ENCODE results near the gene PPFIA2.
"Not testable (repeated sequence)": the region's sequence is repeated elsewhere in the genome, so short reads cannot be mapped to it uniquely, and the experiment has no call there.

PPFIA2 gene

DNA sequence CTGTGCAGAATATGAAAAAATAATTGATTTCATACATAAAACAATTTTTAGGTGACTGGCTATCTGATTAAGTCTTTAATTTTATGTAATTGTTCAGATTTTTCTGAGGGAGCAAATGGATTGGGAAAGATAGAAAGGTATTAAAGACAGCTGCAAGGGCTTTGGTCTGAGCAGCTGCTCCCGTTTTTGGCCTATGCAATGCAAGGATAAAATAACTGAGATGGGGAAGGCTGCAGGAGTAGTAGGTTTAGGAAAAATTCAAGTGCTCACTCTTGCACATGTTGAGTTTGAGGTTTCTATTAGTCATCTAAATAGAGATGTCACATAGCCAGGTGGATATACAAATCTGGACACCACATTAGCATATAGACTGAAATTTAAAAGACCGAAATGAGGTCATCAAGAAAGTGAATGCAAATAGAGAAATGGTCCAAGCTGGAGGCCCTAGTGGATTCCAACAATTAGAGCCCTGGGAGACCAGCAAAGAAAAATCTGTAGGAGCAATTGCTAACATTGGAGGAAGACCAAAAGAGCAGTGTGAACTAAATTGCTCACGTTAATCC is 144.0 kb downstream of the PPFIA2 start:
- Histone ChIP-seq H3K9me3 (ENCODE audit: control insufficient read depth in 2 of 2, low read length in 2 of 2) (no peaks in the 10 kb centered on the region), H3K4me1 (ENCODE audit: control insufficient read depth in 2 of 2, insufficient read depth in 2 of 2, low read length in 2 of 2) (no peaks in the 10 kb centered on the region), H3K4me3 (ENCODE audit: low read length in 2 of 2) (no peak overlapping the region), H3K9ac (ENCODE audit: low read depth in 1 of 2, low read length in 2 of 2) (no peak overlapping the region), H3K27me3 (ENCODE audit: control insufficient read depth in 2 of 2, insufficient read depth in 2 of 2, low read length in 2 of 2) (no peaks in the 10 kb centered on the region), H3K27ac (ENCODE audit: low read depth in 2 of 2, low read length in 2 of 2) (no peak overlapping the region), H3K36me3 (ENCODE audit: control insufficient read depth in 2 of 2, insufficient read depth in 2 of 2, low read length in 2 of 2) (no peaks in the 10 kb centered on the region)

DNA sequence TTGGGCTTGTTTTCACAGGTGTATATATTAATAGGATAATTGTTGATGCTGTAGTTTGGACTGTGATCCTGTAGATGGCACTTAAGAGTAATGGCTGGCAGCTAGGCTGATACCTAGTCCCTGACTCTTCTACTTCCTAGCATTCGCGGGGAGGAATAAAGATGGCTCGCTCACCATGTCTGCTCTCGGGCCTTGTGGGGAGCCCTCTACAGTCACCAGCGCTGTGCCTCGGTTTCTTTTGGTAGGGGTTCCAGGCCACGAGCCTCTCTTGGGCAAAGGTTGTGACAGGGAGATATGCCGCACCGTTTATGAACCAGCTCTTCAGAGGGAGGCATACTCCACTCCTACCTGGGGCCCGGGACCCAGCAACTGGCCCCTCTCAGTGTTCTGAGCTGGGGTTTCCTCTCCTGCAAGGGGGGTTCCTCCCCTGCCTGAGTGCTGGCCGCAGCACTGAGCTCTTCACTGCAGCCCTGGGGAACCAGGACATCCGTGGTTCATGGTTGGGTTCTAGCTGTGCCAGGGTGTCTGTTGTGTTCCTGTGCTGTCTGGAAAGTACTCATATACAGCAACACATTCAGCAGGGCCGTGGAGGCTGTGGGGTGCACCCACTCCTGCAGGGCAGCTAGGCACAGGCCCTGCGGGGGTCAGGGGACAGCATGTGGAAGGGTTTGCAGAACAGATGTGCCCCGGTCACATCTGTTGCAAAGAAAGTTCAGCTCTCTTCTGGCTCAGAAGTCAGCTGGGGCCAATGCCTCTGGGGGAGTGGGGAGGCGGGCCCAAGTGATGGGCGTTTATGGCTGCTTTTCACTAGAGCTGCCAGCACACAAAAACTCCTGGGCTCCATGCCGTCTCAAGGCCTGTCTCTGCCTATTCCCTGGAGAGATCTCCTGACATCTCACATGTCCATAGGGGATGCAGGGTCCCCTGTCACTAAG is 147.9 kb downstream of the PPFIA2 start:
- H3K4me3 ChIP-seq (ENCODE audit: low read length in 2 of 2), result no peak overlapping the region
- H3K9ac ChIP-seq (ENCODE audit: low read depth in 1 of 2, low read length in 2 of 2), result no peak overlapping the region
- H3K36me3 ChIP-seq (ENCODE audit: control insufficient read depth in 2 of 2, insufficient read depth in 2 of 2, low read length in 2 of 2), result no peaks in the 10 kb centered on the region
- H3K27me3 ChIP-seq (ENCODE audit: control insufficient read depth in 2 of 2, insufficient read depth in 2 of 2, low read length in 2 of 2), result no peaks in the 10 kb centered on the region
- H3K4me1 ChIP-seq (ENCODE audit: control insufficient read depth in 2 of 2, insufficient read depth in 2 of 2, low read length in 2 of 2), result no peaks in the 10 kb centered on the region
- H3K9me3 ChIP-seq (ENCODE audit: control insufficient read depth in 2 of 2, low read length in 2 of 2), result no peaks in the 10 kb centered on the region
- no peak overlapping the region for H3K27ac ChIP-seq (ENCODE audit: low read depth in 2 of 2, low read length in 2 of 2)

DNA sequence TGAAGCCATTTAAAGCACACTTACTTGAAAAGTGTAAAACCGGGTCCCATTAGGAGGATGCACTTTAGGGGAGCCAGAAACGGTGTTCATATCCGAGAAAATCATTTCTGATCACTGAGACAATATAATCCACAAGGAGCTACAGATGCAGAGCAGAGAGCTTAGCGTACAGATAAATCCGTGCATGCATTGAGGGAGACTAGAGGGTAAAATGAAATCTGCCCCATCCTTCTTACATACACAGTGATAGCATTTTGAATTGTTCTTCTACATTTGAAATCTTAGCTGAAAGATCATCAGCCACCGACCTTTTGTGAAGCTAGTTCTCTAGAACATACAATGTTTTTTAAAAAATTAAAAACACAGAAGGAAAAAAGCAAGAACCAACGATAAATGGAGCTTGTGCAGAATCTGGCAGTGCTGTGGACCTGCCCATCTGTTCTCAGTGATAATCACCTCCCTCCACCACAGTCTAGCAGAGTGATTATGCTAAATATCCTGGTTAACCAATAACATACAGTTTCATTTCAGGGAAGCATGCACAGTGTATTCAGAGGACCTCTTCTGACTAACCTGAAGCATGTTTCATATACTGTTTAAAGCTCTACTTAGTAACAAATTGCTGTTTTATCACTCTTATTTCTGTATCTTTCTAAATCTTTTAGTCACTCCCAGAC is 161.1 kb downstream of the PPFIA2 start:
- Histone ChIP-seq H3K4me3 (ENCODE audit: low read length in 2 of 2) (no peak overlapping the region), H3K9ac (ENCODE audit: low read depth in 1 of 2, low read length in 2 of 2) (no peak overlapping the region), H3K36me3 (ENCODE audit: control insufficient read depth in 2 of 2, insufficient read depth in 2 of 2, low read length in 2 of 2) (no peaks in the 10 kb centered on the region), H3K27ac (ENCODE audit: low read depth in 2 of 2, low read length in 2 of 2) (no peak overlapping the region), H3K27me3 (ENCODE audit: control insufficient read depth in 2 of 2, insufficient read depth in 2 of 2, low read length in 2 of 2) (no peaks in the 10 kb centered on the region), H3K9me3 (ENCODE audit: control insufficient read depth in 2 of 2, low read length in 2 of 2) (no peaks in the 10 kb centered on the region), H3K4me1 (ENCODE audit: control insufficient read depth in 2 of 2, insufficient read depth in 2 of 2, low read length in 2 of 2) (no peaks in the 10 kb centered on the region)

DNA sequence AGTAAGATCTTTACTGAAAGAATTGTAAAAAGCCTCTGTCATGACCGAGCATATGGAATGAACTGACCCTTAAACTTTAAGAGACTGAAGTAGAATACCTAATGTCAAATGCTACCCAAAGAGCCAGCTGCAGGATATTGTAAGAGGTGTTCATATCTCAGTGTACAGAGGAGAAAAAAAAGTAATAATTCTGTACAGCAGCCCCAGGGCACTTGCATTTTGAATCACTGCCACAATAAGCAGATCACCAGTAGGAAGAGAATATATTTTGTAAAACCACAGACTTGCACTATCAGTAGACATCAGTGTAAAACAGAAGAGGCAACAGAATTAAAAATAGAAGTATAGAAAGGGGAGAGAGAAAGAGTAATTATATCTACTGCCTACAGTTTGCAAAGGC is 162.6 kb downstream of the PPFIA2 start:
- H3K4me3 ChIP-seq (ENCODE audit: low read length in 2 of 2), result no peak overlapping the region
- no peaks in the 10 kb centered on the region for H3K9me3 ChIP-seq (ENCODE audit: control insufficient read depth in 2 of 2, low read length in 2 of 2)
- H3K9ac ChIP-seq (ENCODE audit: low read depth in 1 of 2, low read length in 2 of 2), result no peak overlapping the region
- no peaks in the 10 kb centered on the region for H3K36me3 ChIP-seq (ENCODE audit: control insufficient read depth in 2 of 2, insufficient read depth in 2 of 2, low read length in 2 of 2)
- no peaks in the 10 kb centered on the region for H3K4me1 ChIP-seq (ENCODE audit: control insufficient read depth in 2 of 2, insufficient read depth in 2 of 2, low read length in 2 of 2)
- H3K27ac ChIP-seq (ENCODE audit: low read depth in 2 of 2, low read length in 2 of 2), result no peak overlapping the region
- no peaks in the 10 kb centered on the region for H3K27me3 ChIP-seq (ENCODE audit: control insufficient read depth in 2 of 2, insufficient read depth in 2 of 2, low read length in 2 of 2)

DNA sequence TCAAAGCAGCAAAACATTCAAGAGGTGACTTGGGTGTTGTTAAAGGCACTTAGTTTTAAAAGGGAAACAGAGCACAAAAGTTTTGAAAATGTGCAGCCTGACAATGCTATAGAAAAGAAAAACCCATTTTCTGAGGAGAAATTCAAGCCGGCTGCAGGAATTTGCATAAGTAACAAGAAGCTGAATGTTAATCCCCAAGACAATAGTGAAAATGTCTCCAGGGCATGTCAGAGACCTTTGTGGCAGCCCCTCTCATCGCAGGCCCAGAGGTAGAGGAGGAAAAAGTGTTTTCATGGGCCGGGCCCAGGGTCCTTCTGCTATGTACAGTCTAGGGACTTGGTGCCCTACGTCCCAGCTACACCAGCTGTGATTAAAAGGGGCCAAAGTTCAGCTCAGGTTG is 167.9 kb downstream of the PPFIA2 start:
- no peaks in the 10 kb centered on the region for H3K27me3 ChIP-seq (ENCODE audit: control insufficient read depth in 2 of 2, insufficient read depth in 2 of 2, low read length in 2 of 2)
- no peak overlapping the region for H3K27ac ChIP-seq (ENCODE audit: low read depth in 2 of 2, low read length in 2 of 2)
- no peaks in the 10 kb centered on the region for H3K4me1 ChIP-seq (ENCODE audit: control insufficient read depth in 2 of 2, insufficient read depth in 2 of 2, low read length in 2 of 2)
- H3K36me3 ChIP-seq (ENCODE audit: control insufficient read depth in 2 of 2, insufficient read depth in 2 of 2, low read length in 2 of 2), result no peaks in the 10 kb centered on the region
- H3K9me3 ChIP-seq (ENCODE audit: control insufficient read depth in 2 of 2, low read length in 2 of 2), result no peaks in the 10 kb centered on the region
- no peak overlapping the region for H3K9ac ChIP-seq (ENCODE audit: low read depth in 1 of 2, low read length in 2 of 2)
- no peak overlapping the region for H3K4me3 ChIP-seq (ENCODE audit: low read length in 2 of 2)

DNA sequence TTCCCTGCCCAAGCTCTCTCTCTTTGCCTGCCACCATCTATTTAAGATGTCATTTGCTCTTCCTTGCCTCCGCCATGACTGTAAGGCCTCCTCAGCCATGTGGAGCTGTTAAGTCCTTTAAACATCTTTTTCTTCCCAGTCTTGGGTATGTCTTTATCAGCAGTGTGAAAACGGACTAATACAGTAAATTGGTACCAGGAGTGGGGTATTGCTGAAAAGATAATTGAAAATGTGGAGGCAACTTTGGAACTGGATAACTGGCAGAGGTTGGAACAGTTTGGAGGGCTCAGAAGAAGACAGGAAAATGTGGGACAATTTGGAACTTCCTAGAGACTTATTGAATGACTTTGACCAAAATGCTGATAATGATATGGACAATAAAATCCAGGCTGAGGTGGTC is 168.4 kb downstream of the PPFIA2 start:
- not testable (repeated sequence) for H3K4me3 ChIP-seq (ENCODE audit: low read length in 2 of 2); H3K9me3 ChIP-seq (ENCODE audit: control insufficient read depth in 2 of 2, low read length in 2 of 2); H3K4me1 ChIP-seq (ENCODE audit: control insufficient read depth in 2 of 2, insufficient read depth in 2 of 2, low read length in 2 of 2); H3K27ac ChIP-seq (ENCODE audit: low read depth in 2 of 2, low read length in 2 of 2); H3K9ac ChIP-seq (ENCODE audit: low read depth in 1 of 2, low read length in 2 of 2); H3K36me3 ChIP-seq (ENCODE audit: control insufficient read depth in 2 of 2, insufficient read depth in 2 of 2, low read length in 2 of 2); H3K27me3 ChIP-seq (ENCODE audit: control insufficient read depth in 2 of 2, insufficient read depth in 2 of 2, low read length in 2 of 2)

DNA sequence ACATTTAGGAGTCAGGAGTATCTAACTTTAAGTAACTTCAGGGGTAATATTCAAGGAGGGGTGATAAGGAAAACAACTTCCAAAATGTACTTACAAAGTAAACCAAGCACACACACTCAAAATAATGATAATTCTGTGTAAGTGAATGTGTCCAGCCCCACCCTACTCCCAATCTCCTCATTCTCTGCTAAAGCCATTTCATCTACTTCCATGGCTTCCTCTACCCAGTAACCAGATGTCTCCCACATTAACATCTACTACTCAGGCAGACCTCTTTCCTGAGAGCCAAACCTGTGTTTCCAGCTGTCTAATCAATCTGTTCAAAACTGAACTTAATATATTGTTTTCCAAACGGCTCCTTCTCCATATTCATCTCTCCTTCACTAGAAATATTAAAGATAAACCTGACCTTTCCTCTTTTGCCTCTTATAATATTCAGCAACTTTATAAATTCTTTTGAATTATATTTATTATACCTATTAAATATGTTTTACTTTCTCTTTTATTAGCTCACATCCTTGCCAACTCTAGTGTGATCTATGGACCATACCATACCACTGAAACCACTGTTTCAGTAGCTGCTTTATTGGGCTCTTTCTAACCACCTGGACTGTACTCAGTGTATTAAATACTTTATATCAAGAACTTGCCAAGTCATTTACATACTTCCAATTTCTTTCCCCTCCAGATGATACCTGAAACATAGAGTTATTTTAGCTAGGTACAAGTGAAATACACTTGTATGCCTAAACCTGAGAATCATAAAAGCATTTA is 170.7 kb downstream of the PPFIA2 start:
- Histone ChIP-seq H3K9me3 (ENCODE audit: control insufficient read depth in 2 of 2, low read length in 2 of 2) (no peaks in the 10 kb centered on the region), H3K4me1 (ENCODE audit: control insufficient read depth in 2 of 2, insufficient read depth in 2 of 2, low read length in 2 of 2) (no peaks in the 10 kb centered on the region), H3K27ac (ENCODE audit: low read depth in 2 of 2, low read length in 2 of 2) (no peak overlapping the region), H3K36me3 (ENCODE audit: control insufficient read depth in 2 of 2, insufficient read depth in 2 of 2, low read length in 2 of 2) (no peaks in the 10 kb centered on the region), H3K4me3 (ENCODE audit: low read length in 2 of 2) (no peak overlapping the region), H3K27me3 (ENCODE audit: control insufficient read depth in 2 of 2, insufficient read depth in 2 of 2, low read length in 2 of 2) (no peaks in the 10 kb centered on the region), H3K9ac (ENCODE audit: low read depth in 1 of 2, low read length in 2 of 2) (no peak overlapping the region)

DNA sequence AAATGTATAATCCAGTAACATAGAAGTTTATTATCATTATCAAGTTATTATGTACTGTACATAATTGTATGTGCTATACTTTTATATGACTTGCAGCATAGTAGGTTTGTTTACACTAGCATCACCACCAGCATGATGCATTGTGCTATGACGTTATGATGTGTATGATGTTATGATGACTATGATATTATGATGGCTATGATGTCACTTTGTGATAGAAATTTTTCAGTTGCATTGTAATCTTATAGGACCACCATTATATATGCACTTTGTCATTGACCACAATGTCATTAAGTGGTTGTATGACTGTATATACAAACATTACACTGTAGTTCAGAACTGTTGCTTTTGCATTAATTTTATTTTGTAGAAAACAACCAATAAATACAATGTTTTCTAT is 173.4 kb downstream of the PPFIA2 start:
- no peaks in the 10 kb centered on the region for H3K36me3 ChIP-seq (ENCODE audit: control insufficient read depth in 2 of 2, insufficient read depth in 2 of 2, low read length in 2 of 2)
- no peak overlapping the region for H3K27ac ChIP-seq (ENCODE audit: low read depth in 2 of 2, low read length in 2 of 2)
- H3K4me3 ChIP-seq (ENCODE audit: low read length in 2 of 2), result no peak overlapping the region
- no peaks in the 10 kb centered on the region for H3K27me3 ChIP-seq (ENCODE audit: control insufficient read depth in 2 of 2, insufficient read depth in 2 of 2, low read length in 2 of 2)
- H3K4me1 ChIP-seq (ENCODE audit: control insufficient read depth in 2 of 2, insufficient read depth in 2 of 2, low read length in 2 of 2), result no peaks in the 10 kb centered on the region
- H3K9me3 ChIP-seq (ENCODE audit: control insufficient read depth in 2 of 2, low read length in 2 of 2), result no peaks in the 10 kb centered on the region
- no peak overlapping the region for H3K9ac ChIP-seq (ENCODE audit: low read depth in 1 of 2, low read length in 2 of 2)

DNA sequence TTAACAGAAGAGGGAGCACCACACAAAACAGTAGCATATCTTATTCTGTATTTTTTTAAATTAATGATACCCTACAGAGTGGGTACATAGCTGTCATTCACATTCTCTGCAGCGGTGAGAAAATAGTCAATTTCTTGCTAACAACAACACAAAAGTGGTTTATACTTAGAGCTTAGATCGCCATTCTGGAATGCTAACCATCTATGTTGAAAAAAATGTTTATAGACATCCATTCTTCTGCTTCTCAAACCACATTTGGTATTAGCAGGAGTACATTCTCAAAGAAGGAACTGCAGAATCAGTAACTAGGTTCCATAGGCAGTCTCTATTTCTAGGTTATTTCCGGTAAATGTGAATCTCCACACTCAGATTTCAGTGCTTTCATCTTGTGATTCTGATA is 185.9 kb downstream of the PPFIA2 start:
- no peaks in the 10 kb centered on the region for H3K36me3 ChIP-seq (ENCODE audit: control insufficient read depth in 2 of 2, insufficient read depth in 2 of 2, low read length in 2 of 2)

DNA sequence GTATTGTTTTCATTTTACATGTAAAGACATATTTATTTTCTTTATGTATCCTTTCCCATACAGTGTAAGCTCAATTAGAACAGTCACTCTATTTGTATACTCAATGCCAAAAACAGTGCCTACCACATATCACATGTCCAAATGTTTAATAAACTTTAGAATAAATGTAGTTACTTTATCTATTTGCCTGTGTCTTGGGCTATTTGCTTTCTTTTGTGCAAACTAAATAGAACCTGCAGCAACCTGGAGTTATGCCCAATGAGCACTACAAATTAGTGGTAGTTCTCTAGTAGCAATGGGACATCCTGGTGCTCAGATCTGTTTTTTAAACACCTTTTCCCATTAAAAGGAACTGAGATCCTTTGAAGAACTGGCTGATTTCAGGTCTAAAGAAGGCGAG is 186.7 kb downstream of the PPFIA2 start:
- Histone ChIP-seq H3K4me3 (ENCODE audit: low read length in 2 of 2) (no peak overlapping the region), H3K27me3 (ENCODE audit: control insufficient read depth in 2 of 2, insufficient read depth in 2 of 2, low read length in 2 of 2) (no peaks in the 10 kb centered on the region), H3K27ac (ENCODE audit: low read depth in 2 of 2, low read length in 2 of 2) (no peak overlapping the region), H3K4me1 (ENCODE audit: control insufficient read depth in 2 of 2, insufficient read depth in 2 of 2, low read length in 2 of 2) (no peaks in the 10 kb centered on the region), H3K9ac (ENCODE audit: low read depth in 1 of 2, low read length in 2 of 2) (no peak overlapping the region), H3K9me3 (ENCODE audit: control insufficient read depth in 2 of 2, low read length in 2 of 2) (no peaks in the 10 kb centered on the region), H3K36me3 (ENCODE audit: control insufficient read depth in 2 of 2, insufficient read depth in 2 of 2, low read length in 2 of 2) (no peaks in the 10 kb centered on the region)

More for the DNA sequence above, 185.9 kb downstream of the PPFIA2 start:
- Histone ChIP-seq H3K9ac (ENCODE audit: low read depth in 1 of 2, low read length in 2 of 2) (no peak overlapping the region), H3K4me1 (ENCODE audit: control insufficient read depth in 2 of 2, insufficient read depth in 2 of 2, low read length in 2 of 2) (no peaks in the 10 kb centered on the region), H3K4me3 (ENCODE audit: low read length in 2 of 2) (no peak overlapping the region), H3K27ac (ENCODE audit: low read depth in 2 of 2, low read length in 2 of 2) (no peak overlapping the region), H3K27me3 (ENCODE audit: control insufficient read depth in 2 of 2, insufficient read depth in 2 of 2, low read length in 2 of 2) (no peaks in the 10 kb centered on the region), H3K9me3 (ENCODE audit: control insufficient read depth in 2 of 2, low read length in 2 of 2) (no peaks in the 10 kb centered on the region)
